ENCODE data around the gene CARD10. TPM values are rescaled to one million over a fixed set of nuclear protein-coding genes. Genes with fewer than 3 reads are reported as not detected.

The CARD10 gene
- total and polyA plus RNA-seq, 8 donors, result 10.3 to 19.7 (median 15.4) TPM

GRCh38 chr22:37510091-37510490 lies 9.1 kb downstream of the CARD10 start:
- peak in 1 of 4 donors; percentile 58 for DNase-seq
- intact Hi-C loops (cut with DNase I), result no loop called here
- Histone ChIP-seq H3K9me3 (no peaks in the 10 kb centered on the region), H3K4me3 (no peak overlapping the region), H3K4me1 (peaks cover 14 to 19% of the 10 kb centered on the region in 2 donors), H3K27me3 (no peaks in the 10 kb centered on the region), H3K36me3 (no peaks in the 10 kb centered on the region), H3K27ac (no peak overlapping the region)
- no peak for TF ChIP-seq CTCF (IDR thresholded peaks at IDR 0.05)
- no peak for ATAC-seq

GRCh38 chr22:37509059-37509860 lies 10.0 kb downstream of the CARD10 start:
- Histone ChIP-seq H3K27me3 (no peaks in the 10 kb centered on the region), H3K9me3 (no peaks in the 10 kb centered on the region), H3K4me1 (peaks cover 14 to 25% of the 10 kb centered on the region in 2 donors), H3K4me3 (no peak overlapping the region), H3K27ac (peak overlapping the region; percentile 33 to 68), H3K36me3 (no peaks in the 10 kb centered on the region)
- intact Hi-C loops (cut with DNase I), result no loop called here
- no peak for TF ChIP-seq CTCF (IDR thresholded peaks at IDR 0.05)
- peak in 1 of 4 donors; percentile 28 for DNase-seq
- ATAC-seq, result peak; percentile 50

GRCh38 chr22:37508431-37508992 lies 10.7 kb downstream of the CARD10 start:
- H3K9me3 ChIP-seq, result no peaks in the 10 kb centered on the region
- ATAC-seq, result peak; percentile 43
- DNase-seq, result no peak
- H3K27ac ChIP-seq, result peak overlapping the region; percentile 33 to 68
- peaks cover 14 to 32% of the 10 kb centered on the region in 2 donors for H3K4me1 ChIP-seq
- H3K4me3 ChIP-seq, result no peak overlapping the region
- H3K27me3 ChIP-seq, result no peaks in the 10 kb centered on the region
- no peaks in the 10 kb centered on the region for H3K36me3 ChIP-seq
- TF ChIP-seq CTCF (IDR thresholded peaks at IDR 0.05), result no peak
- intact Hi-C loops (cut with DNase I), result no loop called here

- H3K36me3 ChIP-seq, result no peaks in the 10 kb centered on the region
- DNase-seq, result no peak
- no peak overlapping the region for H3K4me3 ChIP-seq
- no peaks in the 10 kb centered on the region for H3K27me3 ChIP-seq
- no peak for TF ChIP-seq CTCF (IDR thresholded peaks at IDR 0.05)
- intact Hi-C loops (cut with DNase I), result no loop called here
- peaks cover 14 to 40% of the 10 kb centered on the region in 2 donors for H3K4me1 ChIP-seq
- no peak overlapping the region for H3K27ac ChIP-seq
- ATAC-seq, result no peak
- no peaks in the 10 kb centered on the region for H3K9me3 ChIP-seq
These were observed 11.5 kb downstream of the CARD10 start for GRCh38 chr22:37507731-37508130.

GRCh38 chr22:37505989-37506388 lies 13.2 kb downstream of the CARD10 start:
- Histone ChIP-seq H3K4me1 (peaks cover 28 to 52% of the 10 kb centered on the region in 2 donors), H3K4me3 (no peak overlapping the region), H3K27ac (no peak overlapping the region), H3K27me3 (no peaks in the 10 kb centered on the region), H3K9me3 (no peaks in the 10 kb centered on the region), H3K36me3 (no peaks in the 10 kb centered on the region)
- ATAC-seq, result no peak
- DNase-seq, result no peak
- intact Hi-C loops (cut with DNase I), result no loop called here
- no peak for TF ChIP-seq CTCF (IDR thresholded peaks at IDR 0.05)
